ENCODE data around the gene NUP133.
"Not testable (repeated sequence)": the region's sequence is repeated elsewhere in the genome, so short reads cannot be mapped to it uniquely, and the experiment has no call there.

The NUP133 gene

GRCh38 chr1:229507951-229508822 is at the start of gene NUP133:
Gene NUP133 (minus strand): TSS chr1:229508341. CDS start chr1:229508249, 92 bp downstream.
- DNase-seq = peak; percentile 85

- DNase-seq = no peak
Observed at GRCh38 chr1:229557200-229557850, 49.2 kb upstream of the NUP133 start.

- no peak for DNase-seq
Observed at GRCh38 chr1:229554886-229555621, 46.9 kb upstream of the NUP133 start.

- no peak for DNase-seq
Observed at GRCh38 chr1:229553621-229554130, 45.5 kb upstream of the NUP133 start.

- no peak for DNase-seq
Observed at GRCh38 chr1:229552732-229553131, 44.6 kb upstream of the NUP133 start.

- no peak for DNase-seq
Observed at GRCh38 chr1:229550812-229551567, 42.8 kb upstream of the NUP133 start.

GRCh38 chr1:229547542-229547941 is 39.4 kb upstream of the NUP133 start:
- no peak for DNase-seq

- DNase-seq = no peak
Observed at GRCh38 chr1:229544587-229544986, 36.4 kb upstream of the NUP133 start.

GRCh38 chr1:229539863-229540506 is 31.8 kb upstream of the NUP133 start:
- no peak for DNase-seq

GRCh38 chr1:229538945-229539344 is 30.8 kb upstream of the NUP133 start:
- DNase-seq = no peak

- no peak for DNase-seq
Observed at GRCh38 chr1:229537894-229538293, 29.8 kb upstream of the NUP133 start.

- no peak for DNase-seq
Observed at GRCh38 chr1:229536982-229537381, 28.8 kb upstream of the NUP133 start.

- DNase-seq = no peak
Observed at GRCh38 chr1:229535230-229535629, 27.1 kb upstream of the NUP133 start.

- no peak for DNase-seq
Observed at GRCh38 chr1:229531326-229531725, 23.2 kb upstream of the NUP133 start.

GRCh38 chr1:229529639-229530038 is 21.5 kb upstream of the NUP133 start:
- no peak for DNase-seq

- DNase-seq = no peak
Observed at GRCh38 chr1:229526695-229527094, 18.6 kb upstream of the NUP133 start.

- no peak for DNase-seq
Observed at GRCh38 chr1:229523052-229523451, 14.9 kb upstream of the NUP133 start.

GRCh38 chr1:229514578-229515275 is 6.6 kb upstream of the NUP133 start:
- peak; percentile 34 for DNase-seq

- not testable (repeated sequence) for DNase-seq
Observed at GRCh38 chr1:229511625-229512024, 3.5 kb upstream of the NUP133 start.

GRCh38 chr1:229511201-229511600 is 3.1 kb upstream of the NUP133 start:
- not testable (repeated sequence) for DNase-seq

- no peak for DNase-seq
Observed at GRCh38 chr1:229509576-229509975, 1.4 kb upstream of the NUP133 start.
